Caki2 (cell line): ENCODE measurements around the gene FIGNL2. TPM values are rescaled to one million over a fixed set of nuclear protein-coding genes. Genes with fewer than 3 reads are reported as not detected.
"Not testable (repeated sequence)": the region's sequence is repeated elsewhere in the genome, so short reads cannot be mapped to it uniquely, and the experiment has no call there.

Source experiments
- DNase-seq: peaks from one replicate; pipeline ENCODE4 v3.0.0-alpha.2; 2015; ENCODE audit warnings: low read depth
- in situ Hi-C: cut with HindIII; loops from 2 replicates; pipeline ENCODE4 v1.10.0; 2016; ENCODE audit warnings: low sequenced_read_pairs, low pct_unique_long_range_greater_than_20kb, mixed read lengths
- total RNA-seq: library from RNA; depleted of rRNA; stranded (reverse); fragments of >200 nt; shearing (Covaris generic); gene quantifications from 2 replicates; pipeline ENCODE4 v1.2.3, GENCODE V29; 2014; ENCODE audit warnings: low replicate concordance; rRNA removed

Gene FIGNL2
- 0.84 and 1.7 TPM in 2 replicates for total RNA-seq

GRCh38 chr12:51848326-51848727, at the start of gene FIGNL2:
TSS of gene FIGNL2 (minus strand) at chr12:51848718. CDS start at chr12:51822413, 26,305 bp downstream.
- in situ Hi-C loops = no loop called here
- DNase-seq = no peak

- in situ Hi-C loops = no loop called here
- no peak for DNase-seq
These were observed 48.7 kb upstream of the FIGNL2 start for GRCh38 chr12:51897181-51897580.

GRCh38 chr12:51896236-51896635, 47.7 kb upstream of the FIGNL2 start:
- in situ Hi-C loops = no loop called here
- DNase-seq = no peak

- DNase-seq = no peak
- in situ Hi-C loops = no loop called here
These were observed 47.0 kb upstream of the FIGNL2 start for GRCh38 chr12:51895378-51896135.

- no peak for DNase-seq
- in situ Hi-C loops = no loop called here
These were observed 45.3 kb upstream of the FIGNL2 start for GRCh38 chr12:51893786-51894185.

GRCh38 chr12:51891843-51892242, 43.3 kb upstream of the FIGNL2 start:
- DNase-seq = no peak
- in situ Hi-C loops = no loop called here

GRCh38 chr12:51890511-51891171, 42.1 kb upstream of the FIGNL2 start:
- in situ Hi-C loops = no loop called here
- no peak for DNase-seq

GRCh38 chr12:51890133-51890464, 41.6 kb upstream of the FIGNL2 start:
- in situ Hi-C loops = no loop called here

GRCh38 chr12:51889216-51890132, 41.0 kb upstream of the FIGNL2 start:
- DNase-seq = no peak
- in situ Hi-C loops = no loop called here

More at GRCh38 chr12:51890133-51890464, 41.6 kb upstream of the FIGNL2 start:
- no peak for DNase-seq

- DNase-seq = no peak
- in situ Hi-C loops = no loop called here
These were observed 40.0 kb upstream of the FIGNL2 start for GRCh38 chr12:51888316-51889215.

GRCh38 chr12:51887476-51888315, 39.2 kb upstream of the FIGNL2 start, which contains the start of gene ANKRD33:
TSS of gene ANKRD33 (plus strand) at chr12:51888103. CDS start at chr12:51888187, 84 bp downstream.
- DNase-seq = no peak
- in situ Hi-C loops = no loop called here

GRCh38 chr12:51886021-51886710, 37.6 kb upstream of the FIGNL2 start:
- peak; percentile 81 for DNase-seq
- in situ Hi-C loops = no loop called here

- DNase-seq, in situ Hi-C loops: not testable (repeated sequence)
These were observed 36.9 kb upstream of the FIGNL2 start for GRCh38 chr12:51885294-51886020.

GRCh38 chr12:51884676-51885229, 36.2 kb upstream of the FIGNL2 start:
- in situ Hi-C loops = no loop called here
- DNase-seq = peak; percentile 92

GRCh38 chr12:51883998-51884675, 35.6 kb upstream of the FIGNL2 start:
- DNase-seq = no peak
- in situ Hi-C loops = no loop called here
